ENCODE measurements around the gene ERLIN1. TPM values are rescaled to one million over a fixed set of nuclear protein-coding genes. Genes with fewer than 3 reads are reported as not detected.

Gene ERLIN1
- total RNA-seq, 1 experiment from 2014 or later: 15.1 TPM

- H3K9me2 ChIP-seq (replicated peaks; ENCODE audit: low read length): no peaks in the 10 kb centered on the region
- no peak overlapping the region for H3K27ac ChIP-seq (ENCODE audit: low read length)
- H3K4me3 ChIP-seq (ENCODE audit: low read length): no peak overlapping the region
- H3K79me2 ChIP-seq (ENCODE audit: low read length): no peaks in the 10 kb centered on the region
- BruUV-seq (replicated peaks): no TSS peak
- H3K9me3 ChIP-seq (ENCODE audit: low read length): no peaks in the 10 kb centered on the region
- DNase-seq (no peak), ATAC-seq (no peak)
- intact Hi-C loops (cut with micrococcal nuclease): no loop called here
- no peak overlapping the region for H3K4me2 ChIP-seq (ENCODE audit: low read length)
- H2AFZ ChIP-seq (ENCODE audit: low read length): no peak overlapping the region
- no peaks in the 10 kb centered on the region for H3K27me3 ChIP-seq (ENCODE audit: low read length)
- CTCF ChIA-PET: no interaction called here
- no peaks in the 10 kb centered on the region for H3K36me3 ChIP-seq (ENCODE audit: low read depth, low read length)
- no peaks in the 10 kb centered on the region for H3F3A ChIP-seq (ENCODE audit: low read length, unreplicated experiment)
- peaks cover 11% of the 10 kb centered on the region for H3K4me1 ChIP-seq (ENCODE audit: insufficient read depth, low read length)
- POLR2A ChIA-PET (ENCODE audit: unreplicated experiment): no interaction called here
- no peak for TF ChIP-seq EZH2 (IDR thresholded peaks at IDR 0.05; ENCODE audit: low read length, unreplicated experiment)
- no peak for TF ChIP-seq CTCF (conservative IDR thresholded peaks at IDR 0.05; ENCODE audit: low read depth, low read length)
- TF ChIP-seq EZH2phosphoT487 (IDR thresholded peaks at IDR 0.05; ENCODE audit: borderline replicate concordance, low read length): no peak
- H3K9ac ChIP-seq (ENCODE audit: low read length): no peak overlapping the region
- H4K20me1 ChIP-seq (ENCODE audit: low read length): no peaks in the 10 kb centered on the region
Observed at GRCh38 chr10:100104300-100104699, 81.5 kb downstream of the ERLIN1 start.

GRCh38 chr10:100103581-100103980 is 82.2 kb downstream of the ERLIN1 start:
- H3K4me1 ChIP-seq (ENCODE audit: insufficient read depth, low read length): peaks cover 11% of the 10 kb centered on the region
- ATAC-seq: no peak
- H3K4me3 ChIP-seq (ENCODE audit: low read length): no peak overlapping the region
- POLR2A ChIA-PET (ENCODE audit: unreplicated experiment): no interaction called here
- no TSS peak for BruUV-seq (replicated peaks)
- intact Hi-C loops (cut with micrococcal nuclease): no loop called here
- no peaks in the 10 kb centered on the region for H3K27me3 ChIP-seq (ENCODE audit: low read length)
- CTCF ChIA-PET: no interaction called here
- H3K4me2 ChIP-seq (ENCODE audit: low read length): no peak overlapping the region
- DNase-seq: no peak
- no peak overlapping the region for H3K27ac ChIP-seq (ENCODE audit: low read length)
- no peaks in the 10 kb centered on the region for H3K9me3 ChIP-seq (ENCODE audit: low read length)
- H4K20me1 ChIP-seq (ENCODE audit: low read length): no peaks in the 10 kb centered on the region
- H3F3A ChIP-seq (ENCODE audit: low read length, unreplicated experiment): no peaks in the 10 kb centered on the region
- no peak overlapping the region for H2AFZ ChIP-seq (ENCODE audit: low read length)
- no peaks in the 10 kb centered on the region for H3K36me3 ChIP-seq (ENCODE audit: low read depth, low read length)
- no peaks in the 10 kb centered on the region for H3K9me2 ChIP-seq (replicated peaks; ENCODE audit: low read length)
- no peak overlapping the region for H3K9ac ChIP-seq (ENCODE audit: low read length)
- TF ChIP-seq EZH2phosphoT487 (IDR thresholded peaks at IDR 0.05; ENCODE audit: borderline replicate concordance, low read length) (no peak), EZH2 (IDR thresholded peaks at IDR 0.05; ENCODE audit: low read length, unreplicated experiment) (no peak), CTCF (conservative IDR thresholded peaks at IDR 0.05; ENCODE audit: low read depth, low read length) (no peak)
- no peaks in the 10 kb centered on the region for H3K79me2 ChIP-seq (ENCODE audit: low read length)

- Histone ChIP-seq H2AFZ (ENCODE audit: low read length) (peak overlapping the region; percentile 52; the same call in 1 of the 2 replicates), H4K20me1 (ENCODE audit: low read length) (no peaks in the 10 kb centered on the region), H3K79me2 (ENCODE audit: low read length) (no peaks in the 10 kb centered on the region), H3K27me3 (ENCODE audit: low read length) (no peaks in the 10 kb centered on the region), H3K36me3 (ENCODE audit: low read depth, low read length) (no peaks in the 10 kb centered on the region), H3K27ac (ENCODE audit: low read length) (no peak overlapping the region), H3K9me2 (replicated peaks; ENCODE audit: low read length) (no peaks in the 10 kb centered on the region), H3K9me3 (ENCODE audit: low read length) (no peaks in the 10 kb centered on the region), H3K9ac (ENCODE audit: low read length) (no peak overlapping the region), H3K4me1 (ENCODE audit: insufficient read depth, low read length) (peaks cover 11% of the 10 kb centered on the region), H3K4me3 (ENCODE audit: low read length) (no peak overlapping the region), H3F3A (ENCODE audit: low read length, unreplicated experiment) (no peaks in the 10 kb centered on the region), H3K4me2 (ENCODE audit: low read length) (peak overlapping the region; percentile 37; the same call in 1 of the 2 replicates)
- TF ChIP-seq CTCF (conservative IDR thresholded peaks at IDR 0.05; ENCODE audit: low read depth, low read length): no peak
- no peak for TF ChIP-seq EZH2phosphoT487 (IDR thresholded peaks at IDR 0.05; ENCODE audit: borderline replicate concordance, low read length)
- TF ChIP-seq EZH2 (IDR thresholded peaks at IDR 0.05; ENCODE audit: low read length, unreplicated experiment): no peak
- intact Hi-C loops (cut with micrococcal nuclease): no loop called here
- ChIA-PET CTCF (no interaction called here), POLR2A (ENCODE audit: unreplicated experiment) (interaction anchor here (0.6 kb wide), 1 partner anchor 213 kb away, joined by 5 read pairs; no protein-coding TSS in a partner anchor)
- ATAC-seq (peak; percentile 91), DNase-seq (peak; percentile 53)
- no TSS peak for BruUV-seq (replicated peaks)
Observed at GRCh38 chr10:100101192-100102076, 84.4 kb downstream of the ERLIN1 start.
